Cardiac muscle cell (in vitro differentiated cells and primary cell): ENCODE data around the gene MESP2. TPM values are rescaled to one million over a fixed set of nuclear protein-coding genes. Genes with fewer than 3 reads are reported as not detected.

Experiments
- DNase-seq, 2 donors: peaks; one replicate each; pipeline versions ENCODE4 v3.0.0 to v3.0.0-alpha.2; 2010 to 2017; ENCODE audit warnings: low read depth in 1 of 2, low spot score in 1 of 2
- H3K27ac ChIP-seq: fragments of 200-600 bp; sonication (generic); 2 replicates; pipeline ENCODE4 v1.5.1; 2016
- H3K27me3 ChIP-seq: fragments of 200-600 bp; sonication (generic); 2 replicates; pipeline ENCODE4 v1.6.0; 2016; ENCODE audit warnings: control low read depth
- H3K36me3 ChIP-seq: fragments of 200-600 bp; sonication (generic); 2 replicates; pipeline ENCODE4 v1.5.1; 2016; ENCODE audit warnings: control low read depth
- H3K4me1 ChIP-seq: fragments of 200-600 bp; sonication (generic); 2 replicates; pipeline ENCODE4 v1.8.1; 2017; ENCODE audit warnings: low read depth, mild to moderate bottlenecking, mixed run types
- H3K4me3 ChIP-seq: fragments of 200-600 bp; sonication (generic); 2 replicates; pipeline ENCODE4 v1.5.1; 2016; ENCODE audit warnings: mild to moderate bottlenecking
- H3K9me3 ChIP-seq: fragments of 200-600 bp; sonication (generic); 2 replicates; pipeline ENCODE4 v1.5.1; 2017; ENCODE audit warnings: low read depth, mild to moderate bottlenecking, control low read depth
- polyA plus RNA-seq: library from polyadenylated mRNA; unstranded; fragments of >200 nt; fragmentation: Nextera tagmentation; extraction: Ambion mirVana; gene quantifications from 2 replicates; pipeline ENCODE4 v1.2.1, GENCODE V29; 2016
- total RNA-seq: library from RNA; depleted of rRNA; stranded (reverse); fragments of >200 nt; gene quantifications from 2 replicates; pipeline ENCODE4 v1.2.3, GENCODE V29; 2016
- TF ChIP-seq, protein P1 (sequence below): IDR thresholded peaks from 2 replicates; pipeline ENCODE4 v1.5.1; 2012; ENCODE audit warnings: low read depth, mild to moderate bottlenecking, low read length

MESP2 gene
- total and polyA plus RNA-seq, 2 experiments from 2014 or later = 1.1 to 2.4 TPM

- Histone ChIP-seq H3K4me1 (no peaks in the 10 kb centered on the region), H3K27me3 (no peaks in the 10 kb centered on the region), H3K4me3 (no peak overlapping the region), H3K36me3 (no peaks in the 10 kb centered on the region), H3K27ac (no peak overlapping the region), H3K9me3 (no peaks in the 10 kb centered on the region)
- no peak for DNase-seq
- TF ChIP-seq, protein P1, sequence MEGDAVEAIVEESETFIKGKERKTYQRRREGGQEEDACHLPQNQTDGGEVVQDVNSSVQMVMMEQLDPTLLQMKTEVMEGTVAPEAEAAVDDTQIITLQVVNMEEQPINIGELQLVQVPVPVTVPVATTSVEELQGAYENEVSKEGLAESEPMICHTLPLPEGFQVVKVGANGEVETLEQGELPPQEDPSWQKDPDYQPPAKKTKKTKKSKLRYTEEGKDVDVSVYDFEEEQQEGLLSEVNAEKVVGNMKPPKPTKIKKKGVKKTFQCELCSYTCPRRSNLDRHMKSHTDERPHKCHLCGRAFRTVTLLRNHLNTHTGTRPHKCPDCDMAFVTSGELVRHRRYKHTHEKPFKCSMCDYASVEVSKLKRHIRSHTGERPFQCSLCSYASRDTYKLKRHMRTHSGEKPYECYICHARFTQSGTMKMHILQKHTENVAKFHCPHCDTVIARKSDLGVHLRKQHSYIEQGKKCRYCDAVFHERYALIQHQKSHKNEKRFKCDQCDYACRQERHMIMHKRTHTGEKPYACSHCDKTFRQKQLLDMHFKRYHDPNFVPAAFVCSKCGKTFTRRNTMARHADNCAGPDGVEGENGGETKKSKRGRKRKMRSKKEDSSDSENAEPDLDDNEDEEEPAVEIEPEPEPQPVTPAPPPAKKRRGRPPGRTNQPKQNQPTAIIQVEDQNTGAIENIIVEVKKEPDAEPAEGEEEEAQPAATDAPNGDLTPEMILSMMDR = no peak
These were observed 6.8 kb upstream of the MESP2 start for GRCh38 chr15:89769366-89769765.

- H3K4me1 ChIP-seq = no peaks in the 10 kb centered on the region
- peak in 1 of 2 donors; percentile 45 for DNase-seq
- H3K27me3 ChIP-seq = no peaks in the 10 kb centered on the region
- H3K36me3 ChIP-seq = no peaks in the 10 kb centered on the region
- no peak overlapping the region for H3K27ac ChIP-seq
- H3K9me3 ChIP-seq = no peaks in the 10 kb centered on the region
- H3K4me3 ChIP-seq = no peak overlapping the region
- TF ChIP-seq, protein P1 = no peak
These were observed 6.1 kb upstream of the MESP2 start for GRCh38 chr15:89770041-89770440.

DNA sequence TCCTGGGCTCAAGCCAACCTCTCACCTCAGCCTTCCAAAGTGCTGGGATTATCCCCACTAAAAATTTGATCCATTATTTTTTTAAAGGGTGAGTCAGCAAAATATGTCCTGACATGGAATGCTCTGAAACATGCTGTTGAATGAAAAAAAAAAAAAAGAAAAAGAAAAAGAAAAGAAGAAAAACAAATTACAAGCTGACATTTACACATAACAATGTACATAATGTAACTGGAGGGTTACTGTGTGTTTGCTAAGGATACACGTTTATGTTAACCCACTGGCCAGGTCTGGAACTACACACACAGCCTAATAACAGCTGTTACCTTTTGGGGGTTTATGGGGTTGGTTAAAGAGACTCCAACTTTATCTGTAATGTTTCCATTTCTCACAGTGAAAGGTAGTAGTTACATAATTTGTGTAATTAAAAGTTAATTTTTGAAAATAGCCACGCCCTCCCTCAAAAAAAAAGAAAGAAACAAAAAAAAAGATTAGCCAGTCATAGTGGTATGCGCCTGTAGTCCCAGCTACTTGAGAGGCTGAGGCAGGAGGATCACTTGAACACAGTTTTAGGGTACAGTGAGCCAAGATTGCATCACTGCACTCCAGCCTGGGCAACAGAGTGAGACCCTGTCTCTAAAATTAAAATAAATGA is 3.1 kb upstream of the MESP2 start:
- no peak overlapping the region for H3K27ac ChIP-seq
- H3K27me3 ChIP-seq = no peaks in the 10 kb centered on the region
- no peak overlapping the region for H3K4me3 ChIP-seq
- no peaks in the 10 kb centered on the region for H3K9me3 ChIP-seq
- no peaks in the 10 kb centered on the region for H3K36me3 ChIP-seq
- DNase-seq = no peak
- no peaks in the 10 kb centered on the region for H3K4me1 ChIP-seq
- TF ChIP-seq, protein P1 = peak; percentile 29

GRCh38 chr15:89774492-89774891 is 1.6 kb upstream of the MESP2 start:
- DNase-seq = no peak
- Histone ChIP-seq H3K36me3 (no peaks in the 10 kb centered on the region), H3K9me3 (no peaks in the 10 kb centered on the region), H3K27ac (no peak overlapping the region), H3K4me3 (no peak overlapping the region), H3K4me1 (no peaks in the 10 kb centered on the region), H3K27me3 (no peaks in the 10 kb centered on the region)
- TF ChIP-seq, protein P1 = no peak

DNA sequence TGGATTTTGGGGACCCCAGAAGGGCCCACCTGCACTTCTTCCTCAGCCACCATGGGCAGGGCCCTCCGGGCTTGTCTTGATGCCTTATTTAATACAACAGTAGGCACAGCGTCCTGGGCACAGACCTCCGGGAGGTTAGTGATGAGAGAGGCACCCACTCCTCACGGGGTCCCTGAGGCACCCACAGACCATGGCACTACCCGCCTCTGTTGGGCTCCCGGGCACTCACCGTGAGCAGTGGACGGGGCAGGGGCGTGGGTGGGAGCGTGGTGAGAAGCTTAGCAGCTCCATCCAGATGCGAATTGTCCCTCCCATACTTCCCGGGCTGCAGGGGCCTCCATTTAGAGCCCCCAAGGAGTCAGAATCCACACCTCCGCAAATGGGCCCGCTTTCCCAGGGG is 317 bp upstream of the MESP2 start:
- TF ChIP-seq, protein P1 = no peak
- H3K36me3 ChIP-seq = no peaks in the 10 kb centered on the region
- H3K9me3 ChIP-seq = no peaks in the 10 kb centered on the region
- H3K27ac ChIP-seq = no peak overlapping the region
- peaks cover 6% of the 10 kb centered on the region for H3K4me1 ChIP-seq
- no peaks in the 10 kb centered on the region for H3K27me3 ChIP-seq
- DNase-seq = no peak
- H3K4me3 ChIP-seq = no peak overlapping the region
